GM12878 (cell line): Measurements from ENCODE around the gene PADI1. TPM values are rescaled to one million over a fixed set of nuclear protein-coding genes. Genes with fewer than 3 reads are reported as not detected.
A peak's percentile ranks its signal among the peaks of the same experiment; 100 is the strongest.

Source experiments
- GATAD2B ChIP-seq: fragments of 450-650 bp; conservative IDR thresholded peaks from 2 replicates; pipeline ENCODE4 v1.6.1; 2017; ENCODE audit warnings: low read depth, mild to moderate bottlenecking, moderate library complexity
- HDAC6 ChIP-seq: fragments of 200-600 bp; sonication (generic); IDR thresholded peaks from one replicate; pipeline ENCODE4 v1.8.0; 2017; ENCODE audit warnings: antibody characterized with exemption; ENCODE audit not compliant: unreplicated experiment
- SP1 ChIP-seq: IDR thresholded peaks from one replicate; pipeline ENCODE4 v1.6.1; 2011; ENCODE audit warnings: low read depth, low read length
- TCF12 ChIP-seq: IDR thresholded peaks from 2 replicates; pipeline ENCODE4 v1.6.1; 2011; ENCODE audit warnings: low read depth, mild to moderate bottlenecking, low read length
- polyA plus RNA-seq, 11 experiments: library from polyadenylated mRNA; depleted of rRNA in 4 of 11; unstranded in 6 of 11; stranded (reverse) in 5 of 11; fragments of >200 nt; fragmentation: Nextera tagmentation in 4 of 11; fragmentation: Illumina TruSeq in 1 of 11; extraction: Ambion mirVana in 4 of 11; extraction: Trizol in 1 of 11; gene quantifications; 1 replicate in 1 of 11; 2 replicates in 10 of 11; pipeline versions ENCODE4 v1.2.1 to v1.2.3, GENCODE V29; 2011 to 2016; ENCODE audit warnings: inconsistent platforms in 2 of 11, missing spikeins in 2 of 11, low read depth in 1 of 11
- total RNA-seq, 4 experiments: library from RNA; depleted of rRNA in 3 of 4; stranded (reverse); fragments of >200 nt in 3 of 4; fragmentation: Illumina TruSeq in 1 of 4; extraction: Trizol in 1 of 4; gene quantifications; 2 replicates each; pipeline versions ENCODE4 v1.2.1 to v1.2.3, GENCODE V29; 2013 to 2021
- TF ChIP-seq, protein P1 (sequence below): fragments of 450-650 bp; IDR thresholded peaks from 2 replicates; pipeline ENCODE4 v1.6.1; 2017; ENCODE audit warnings: antibody characterized with exemption, mild to moderate bottlenecking, moderate library complexity
- TF ChIP-seq, protein P2 (sequence below): fragments of 450-650 bp; conservative IDR thresholded peaks from 2 replicates; pipeline ENCODE4 v1.6.1; 2017; ENCODE audit warnings: mild to moderate bottlenecking, moderate library complexity
- TF ChIP-seq, protein P3 (sequence below): IDR thresholded peaks from 2 replicates; pipeline ENCODE4 v1.6.1; 2012; ENCODE audit warnings: low read length, inconsistent platforms
- TF ChIP-seq, protein P4 (sequence below): IDR thresholded peaks from 2 replicates; pipeline ENCODE4 v1.6.1; 2012; ENCODE audit warnings: low read depth, low read length, improper control_type of control experiment

Gene PADI1
- total and polyA plus RNA-seq, 10 of the 15 experiments (the other 5 are each of a cell fraction or from before 2014, with no cell fraction given) = 0.05 TPM; not detected in 9

DNA sequence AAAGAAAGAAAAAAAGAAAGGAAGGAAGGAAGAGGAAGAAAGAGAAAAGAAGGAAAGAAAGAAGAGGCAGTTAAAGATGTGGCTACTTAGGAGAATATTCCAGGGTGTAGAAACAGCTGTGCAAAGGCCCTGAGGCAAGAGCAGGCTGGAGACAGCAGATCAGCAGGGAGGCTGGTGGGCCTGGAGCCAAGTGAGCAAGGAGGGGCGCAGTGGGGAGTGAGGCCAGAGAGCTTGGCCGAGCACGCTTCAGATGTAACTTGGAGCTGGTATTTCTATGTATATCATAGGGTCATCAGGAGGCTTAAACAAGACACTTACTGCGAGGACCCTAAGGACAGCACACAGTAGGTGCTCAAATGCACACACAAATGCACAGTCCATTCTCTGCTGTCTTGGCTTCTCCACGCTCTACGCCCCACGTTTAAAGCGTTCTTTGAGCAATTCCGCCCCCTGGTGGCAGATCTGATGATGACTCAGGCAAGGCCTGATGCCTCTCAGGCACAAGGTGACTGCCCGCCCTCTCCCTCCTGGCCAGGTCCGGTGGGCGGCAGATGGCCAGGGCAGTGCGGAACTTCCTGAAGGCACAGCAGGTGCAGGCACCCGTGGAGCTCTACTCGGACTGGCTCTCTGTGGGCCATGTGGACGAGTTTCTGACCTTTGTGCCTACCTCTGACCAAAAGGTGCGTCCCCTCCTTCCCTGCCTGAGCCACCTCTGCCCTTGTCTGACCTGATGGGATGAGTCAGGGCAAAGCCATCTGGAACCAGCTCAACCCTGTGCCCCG, 32.0 kb downstream of the PADI1 start (continued):
- TF ChIP-seq, protein P1, sequence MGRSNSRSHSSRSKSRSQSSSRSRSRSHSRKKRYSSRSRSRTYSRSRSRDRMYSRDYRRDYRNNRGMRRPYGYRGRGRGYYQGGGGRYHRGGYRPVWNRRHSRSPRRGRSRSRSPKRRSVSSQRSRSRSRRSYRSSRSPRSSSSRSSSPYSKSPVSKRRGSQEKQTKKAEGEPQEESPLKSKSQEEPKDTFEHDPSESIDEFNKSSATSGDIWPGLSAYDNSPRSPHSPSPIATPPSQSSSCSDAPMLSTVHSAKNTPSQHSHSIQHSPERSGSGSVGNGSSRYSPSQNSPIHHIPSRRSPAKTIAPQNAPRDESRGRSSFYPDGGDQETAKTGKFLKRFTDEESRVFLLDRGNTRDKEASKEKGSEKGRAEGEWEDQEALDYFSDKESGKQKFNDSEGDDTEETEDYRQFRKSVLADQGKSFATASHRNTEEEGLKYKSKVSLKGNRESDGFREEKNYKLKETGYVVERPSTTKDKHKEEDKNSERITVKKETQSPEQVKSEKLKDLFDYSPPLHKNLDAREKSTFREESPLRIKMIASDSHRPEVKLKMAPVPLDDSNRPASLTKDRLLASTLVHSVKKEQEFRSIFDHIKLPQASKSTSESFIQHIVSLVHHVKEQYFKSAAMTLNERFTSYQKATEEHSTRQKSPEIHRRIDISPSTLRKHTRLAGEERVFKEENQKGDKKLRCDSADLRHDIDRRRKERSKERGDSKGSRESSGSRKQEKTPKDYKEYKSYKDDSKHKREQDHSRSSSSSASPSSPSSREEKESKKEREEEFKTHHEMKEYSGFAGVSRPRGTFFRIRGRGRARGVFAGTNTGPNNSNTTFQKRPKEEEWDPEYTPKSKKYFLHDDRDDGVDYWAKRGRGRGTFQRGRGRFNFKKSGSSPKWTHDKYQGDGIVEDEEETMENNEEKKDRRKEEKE = no peak
- TF ChIP-seq SP1 = no peak
- 0 out of 2 replicates have a peak, but pooled peaks have one; percentile 43 for TF ChIP-seq GATAD2B
- TF ChIP-seq TCF12 = no peak
- TF ChIP-seq, protein P2, sequence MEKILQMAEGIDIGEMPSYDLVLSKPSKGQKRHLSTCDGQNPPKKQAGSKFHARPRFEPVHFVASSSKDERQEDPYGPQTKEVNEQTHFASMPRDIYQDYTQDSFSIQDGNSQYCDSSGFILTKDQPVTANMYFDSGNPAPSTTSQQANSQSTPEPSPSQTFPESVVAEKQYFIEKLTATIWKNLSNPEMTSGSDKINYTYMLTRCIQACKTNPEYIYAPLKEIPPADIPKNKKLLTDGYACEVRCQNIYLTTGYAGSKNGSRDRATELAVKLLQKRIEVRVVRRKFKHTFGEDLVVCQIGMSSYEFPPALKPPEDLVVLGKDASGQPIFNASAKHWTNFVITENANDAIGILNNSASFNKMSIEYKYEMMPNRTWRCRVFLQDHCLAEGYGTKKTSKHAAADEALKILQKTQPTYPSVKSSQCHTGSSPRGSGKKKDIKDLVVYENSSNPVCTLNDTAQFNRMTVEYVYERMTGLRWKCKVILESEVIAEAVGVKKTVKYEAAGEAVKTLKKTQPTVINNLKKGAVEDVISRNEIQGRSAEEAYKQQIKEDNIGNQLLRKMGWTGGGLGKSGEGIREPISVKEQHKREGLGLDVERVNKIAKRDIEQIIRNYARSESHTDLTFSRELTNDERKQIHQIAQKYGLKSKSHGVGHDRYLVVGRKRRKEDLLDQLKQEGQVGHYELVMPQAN = no peak
- TF ChIP-seq HDAC6 = no peak
- TF ChIP-seq, protein P3, sequence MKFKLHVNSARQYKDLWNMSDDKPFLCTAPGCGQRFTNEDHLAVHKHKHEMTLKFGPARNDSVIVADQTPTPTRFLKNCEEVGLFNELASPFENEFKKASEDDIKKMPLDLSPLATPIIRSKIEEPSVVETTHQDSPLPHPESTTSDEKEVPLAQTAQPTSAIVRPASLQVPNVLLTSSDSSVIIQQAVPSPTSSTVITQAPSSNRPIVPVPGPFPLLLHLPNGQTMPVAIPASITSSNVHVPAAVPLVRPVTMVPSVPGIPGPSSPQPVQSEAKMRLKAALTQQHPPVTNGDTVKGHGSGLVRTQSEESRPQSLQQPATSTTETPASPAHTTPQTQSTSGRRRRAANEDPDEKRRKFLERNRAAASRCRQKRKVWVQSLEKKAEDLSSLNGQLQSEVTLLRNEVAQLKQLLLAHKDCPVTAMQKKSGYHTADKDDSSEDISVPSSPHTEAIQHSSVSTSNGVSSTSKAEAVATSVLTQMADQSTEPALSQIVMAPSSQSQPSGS = no peak
- TF ChIP-seq, protein P4, sequence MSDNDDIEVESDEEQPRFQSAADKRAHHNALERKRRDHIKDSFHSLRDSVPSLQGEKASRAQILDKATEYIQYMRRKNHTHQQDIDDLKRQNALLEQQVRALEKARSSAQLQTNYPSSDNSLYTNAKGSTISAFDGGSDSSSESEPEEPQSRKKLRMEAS = no peak
